Loucy (cell line): ENCODE results near the gene MAP3K5.

Experiments used
- H2AFZ ChIP-seq: fragments of 200-600 bp; sonication (generic); 2 replicates; pipeline ENCODE4 v1.6.0; 2016; ENCODE audit warnings: antibody characterized with exemption, mild to moderate bottlenecking, low read length, moderate library complexity
- H3F3A ChIP-seq: fragments of 200-600 bp; 2 replicates; pipeline ENCODE4 v1.6.0; 2016; ENCODE audit warnings: antibody characterized with exemption, low read depth, mild to moderate bottlenecking
- H3K27me3 ChIP-seq: fragments of 200-600 bp; sonication (generic); 2 replicates; pipeline ENCODE4 v1.6.1; 2014; ENCODE audit warnings: low read length, mild to moderate bottlenecking; ENCODE audit not compliant: insufficient read depth, poor library complexity, severe bottlenecking
- H3K36me3 ChIP-seq: fragments of 200-600 bp; sonication (generic); 2 replicates; pipeline ENCODE4 v1.6.1; 2016; ENCODE audit warnings: low read length; ENCODE audit not compliant: insufficient read depth
- H3K4me1 ChIP-seq: fragments of 200-600 bp; sonication (generic); 2 replicates; pipeline ENCODE4 v1.5.1; 2014; ENCODE audit warnings: low read length, mild to moderate bottlenecking; ENCODE audit not compliant: insufficient read depth, poor library complexity, severe bottlenecking
- H3K4me2 ChIP-seq: fragments of 200-600 bp; sonication (generic); 2 replicates; pipeline ENCODE4 v1.6.0; 2014; ENCODE audit warnings: antibody characterized with exemption, low read length, low read depth, mild to moderate bottlenecking; ENCODE audit not compliant: poor library complexity, severe bottlenecking
- H3K4me3 ChIP-seq: fragments of 200-600 bp; sonication (generic); 2 replicates; pipeline ENCODE4 v1.5.1; 2014; ENCODE audit warnings: low read length, mild to moderate bottlenecking, mixed read lengths; ENCODE audit not compliant: poor library complexity, severe bottlenecking
- H3K79me2 ChIP-seq: fragments of 200-600 bp; sonication (generic); 2 replicates; pipeline ENCODE4 v1.6.1; 2014; ENCODE audit warnings: low read length; ENCODE audit not compliant: insufficient read depth
- H3K9ac ChIP-seq: fragments of 200-600 bp; sonication (generic); 2 replicates; pipeline ENCODE4 v1.6.0; 2014; ENCODE audit warnings: mild to moderate bottlenecking, low read depth, low read length, moderate library complexity; ENCODE audit not compliant: poor library complexity, severe bottlenecking
- H3K9me2 ChIP-seq: fragments of 200-600 bp; sonication (generic); replicated peaks from 2 replicates; pipeline ENCODE4 v1.6.1; 2016; ENCODE audit warnings: low read depth, low read length, mixed read lengths
- H3K9me3 ChIP-seq: fragments of 200-600 bp; sonication (generic); 2 replicates; pipeline ENCODE4 v1.6.1; 2014; ENCODE audit warnings: mild to moderate bottlenecking, antibody characterized with exemption, low read length, low read depth; ENCODE audit not compliant: insufficient read depth
- H4K20me1 ChIP-seq: fragments of 200-600 bp; sonication (generic); 2 replicates; pipeline ENCODE4 v1.6.0; 2014; ENCODE audit warnings: antibody characterized with exemption, low read length, mild to moderate bottlenecking; ENCODE audit not compliant: insufficient read depth, poor library complexity, severe bottlenecking
- EZH2phosphoT487 ChIP-seq: fragments of 200-600 bp; IDR thresholded peaks from 2 replicates; pipeline ENCODE4 v1.6.1; 2018; ENCODE audit warnings: antibody characterized with exemption, mild to moderate bottlenecking, moderate library complexity, borderline replicate concordance
- TF ChIP-seq, protein P1 (sequence below): fragments of 200-600 bp; sonication (generic); conservative IDR thresholded peaks from 2 replicates; pipeline ENCODE4 v1.5.1; 2014; ENCODE audit warnings: mild to moderate bottlenecking, antibody characterized with exemption, low read length

Gene MAP3K5

GRCh38 chr6:136699358-136699757 is 92.9 kb downstream of the MAP3K5 start:
- TF ChIP-seq, protein P1, sequence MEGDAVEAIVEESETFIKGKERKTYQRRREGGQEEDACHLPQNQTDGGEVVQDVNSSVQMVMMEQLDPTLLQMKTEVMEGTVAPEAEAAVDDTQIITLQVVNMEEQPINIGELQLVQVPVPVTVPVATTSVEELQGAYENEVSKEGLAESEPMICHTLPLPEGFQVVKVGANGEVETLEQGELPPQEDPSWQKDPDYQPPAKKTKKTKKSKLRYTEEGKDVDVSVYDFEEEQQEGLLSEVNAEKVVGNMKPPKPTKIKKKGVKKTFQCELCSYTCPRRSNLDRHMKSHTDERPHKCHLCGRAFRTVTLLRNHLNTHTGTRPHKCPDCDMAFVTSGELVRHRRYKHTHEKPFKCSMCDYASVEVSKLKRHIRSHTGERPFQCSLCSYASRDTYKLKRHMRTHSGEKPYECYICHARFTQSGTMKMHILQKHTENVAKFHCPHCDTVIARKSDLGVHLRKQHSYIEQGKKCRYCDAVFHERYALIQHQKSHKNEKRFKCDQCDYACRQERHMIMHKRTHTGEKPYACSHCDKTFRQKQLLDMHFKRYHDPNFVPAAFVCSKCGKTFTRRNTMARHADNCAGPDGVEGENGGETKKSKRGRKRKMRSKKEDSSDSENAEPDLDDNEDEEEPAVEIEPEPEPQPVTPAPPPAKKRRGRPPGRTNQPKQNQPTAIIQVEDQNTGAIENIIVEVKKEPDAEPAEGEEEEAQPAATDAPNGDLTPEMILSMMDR = no peak
- no peak for TF ChIP-seq EZH2phosphoT487
- Histone ChIP-seq H3K27me3 (no peaks in the 10 kb centered on the region), H3K4me1 (peaks cover 7% of the 10 kb centered on the region), H3K79me2 (no peaks in the 10 kb centered on the region), H3K9me2 (no peaks in the 10 kb centered on the region), H3K4me3 (no peak overlapping the region), H2AFZ (no peak overlapping the region), H3F3A (no peaks in the 10 kb centered on the region), H3K9ac (no peak overlapping the region), H3K4me2 (no peak overlapping the region), H3K9me3 (no peaks in the 10 kb centered on the region), H4K20me1 (no peaks in the 10 kb centered on the region), H3K36me3 (no peaks in the 10 kb centered on the region)

DNA sequence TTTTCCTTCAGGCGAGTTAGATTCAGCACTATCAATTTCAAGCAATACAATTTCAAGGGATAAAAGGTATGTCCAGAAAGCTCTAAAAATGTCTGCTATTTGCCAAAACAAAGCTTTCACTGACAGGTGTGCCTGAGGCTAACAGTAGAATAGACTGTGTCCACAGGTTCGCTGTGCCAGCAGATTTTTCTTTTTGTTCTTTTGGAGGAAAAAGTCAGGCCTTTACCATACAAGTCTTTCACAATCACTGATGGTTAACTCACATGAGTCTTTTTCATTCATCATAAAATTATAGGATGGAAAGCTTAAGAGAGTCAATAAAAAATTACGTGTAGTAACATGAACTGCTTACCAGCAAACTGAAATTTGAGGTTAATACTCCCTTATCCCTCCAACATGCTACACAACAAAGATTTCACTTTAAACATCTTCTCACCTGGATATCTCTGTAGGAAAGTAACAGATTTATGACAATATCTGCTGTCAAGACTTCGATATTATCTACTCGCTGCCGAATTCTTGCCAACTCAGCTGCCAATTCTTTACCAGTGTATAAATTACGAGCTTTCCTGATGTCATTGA is 95.4 kb downstream of the MAP3K5 start:
- Histone ChIP-seq H3K36me3 (no peaks in the 10 kb centered on the region), H2AFZ (no peak overlapping the region), H3K4me2 (no peak overlapping the region), H3K27me3 (no peaks in the 10 kb centered on the region), H3K4me3 (no peak overlapping the region), H3F3A (no peaks in the 10 kb centered on the region), H3K9me2 (no peaks in the 10 kb centered on the region), H3K9me3 (no peaks in the 10 kb centered on the region), H4K20me1 (no peaks in the 10 kb centered on the region), H3K4me1 (no peaks in the 10 kb centered on the region), H3K79me2 (no peaks in the 10 kb centered on the region), H3K9ac (no peak overlapping the region)
- no peak for TF ChIP-seq EZH2phosphoT487
- TF ChIP-seq, protein P1 = no peak

GRCh38 chr6:136696238-136696637 is 96.0 kb downstream of the MAP3K5 start:
- no peaks in the 10 kb centered on the region for H3K27me3 ChIP-seq

More at GRCh38 chr6:136696238-136696637, 96.0 kb downstream of the MAP3K5 start:
- Histone ChIP-seq H3K79me2 (no peaks in the 10 kb centered on the region), H3K36me3 (no peaks in the 10 kb centered on the region), H3K4me3 (no peak overlapping the region), H3K4me1 (no peaks in the 10 kb centered on the region), H2AFZ (no peak overlapping the region), H3K9ac (no peak overlapping the region), H3F3A (no peaks in the 10 kb centered on the region), H3K9me2 (no peaks in the 10 kb centered on the region), H3K9me3 (no peaks in the 10 kb centered on the region), H3K4me2 (no peak overlapping the region), H4K20me1 (no peaks in the 10 kb centered on the region)
- TF ChIP-seq, protein P1 = no peak
